Left ventricle myocardium superior (tissue), 1 donor: ENCODE measurements around the gene RIC1. TPM values are rescaled to one million over a fixed set of nuclear protein-coding genes. Genes with fewer than 3 reads are reported as not detected.
A peak's percentile ranks its signal among the peaks of the same experiment; 100 is the strongest.
"Not testable (repeated sequence)": the region's sequence is repeated elsewhere in the genome, so short reads cannot be mapped to it uniquely, and the experiment has no call there.

Source experiments
- ATAC-seq: fragments of 200-7000 bp; cut with Tn5 transposase; one replicate; pipeline ENCODE4 v1.9.1; 2020; ENCODE audit warnings: mild to moderate bottlenecking, moderate library complexity
- DNase-seq: peaks from one replicate; pipeline ENCODE4 v3.0.0-alpha.2; 2020
- intact Hi-C: fragments of 100-400 bp; cut with micrococcal nuclease; formaldehyde crosslinking; loops from one replicate; pipeline ENCODE4 v1.11.0; 2022
- long read RNA-seq: library from polyadenylated mRNA; unstranded; transcript quantifications from one replicate; pipeline ENCODE4 v2.0.0, GENCODE V29; 2021
- total RNA-seq: library from RNA; stranded (reverse); fragmentation: NEBNext Ultra II Directional; extraction: Animal tissue kit (Norgen Biotek cat#: 25700); gene quantifications from one replicate; pipeline ENCODE4 v1.2.1, GENCODE V29; 2021
- donor health status: DM: no; HTN: yes; CAD: no; lungs with severe emphysema.

Gene RIC1, protein sequence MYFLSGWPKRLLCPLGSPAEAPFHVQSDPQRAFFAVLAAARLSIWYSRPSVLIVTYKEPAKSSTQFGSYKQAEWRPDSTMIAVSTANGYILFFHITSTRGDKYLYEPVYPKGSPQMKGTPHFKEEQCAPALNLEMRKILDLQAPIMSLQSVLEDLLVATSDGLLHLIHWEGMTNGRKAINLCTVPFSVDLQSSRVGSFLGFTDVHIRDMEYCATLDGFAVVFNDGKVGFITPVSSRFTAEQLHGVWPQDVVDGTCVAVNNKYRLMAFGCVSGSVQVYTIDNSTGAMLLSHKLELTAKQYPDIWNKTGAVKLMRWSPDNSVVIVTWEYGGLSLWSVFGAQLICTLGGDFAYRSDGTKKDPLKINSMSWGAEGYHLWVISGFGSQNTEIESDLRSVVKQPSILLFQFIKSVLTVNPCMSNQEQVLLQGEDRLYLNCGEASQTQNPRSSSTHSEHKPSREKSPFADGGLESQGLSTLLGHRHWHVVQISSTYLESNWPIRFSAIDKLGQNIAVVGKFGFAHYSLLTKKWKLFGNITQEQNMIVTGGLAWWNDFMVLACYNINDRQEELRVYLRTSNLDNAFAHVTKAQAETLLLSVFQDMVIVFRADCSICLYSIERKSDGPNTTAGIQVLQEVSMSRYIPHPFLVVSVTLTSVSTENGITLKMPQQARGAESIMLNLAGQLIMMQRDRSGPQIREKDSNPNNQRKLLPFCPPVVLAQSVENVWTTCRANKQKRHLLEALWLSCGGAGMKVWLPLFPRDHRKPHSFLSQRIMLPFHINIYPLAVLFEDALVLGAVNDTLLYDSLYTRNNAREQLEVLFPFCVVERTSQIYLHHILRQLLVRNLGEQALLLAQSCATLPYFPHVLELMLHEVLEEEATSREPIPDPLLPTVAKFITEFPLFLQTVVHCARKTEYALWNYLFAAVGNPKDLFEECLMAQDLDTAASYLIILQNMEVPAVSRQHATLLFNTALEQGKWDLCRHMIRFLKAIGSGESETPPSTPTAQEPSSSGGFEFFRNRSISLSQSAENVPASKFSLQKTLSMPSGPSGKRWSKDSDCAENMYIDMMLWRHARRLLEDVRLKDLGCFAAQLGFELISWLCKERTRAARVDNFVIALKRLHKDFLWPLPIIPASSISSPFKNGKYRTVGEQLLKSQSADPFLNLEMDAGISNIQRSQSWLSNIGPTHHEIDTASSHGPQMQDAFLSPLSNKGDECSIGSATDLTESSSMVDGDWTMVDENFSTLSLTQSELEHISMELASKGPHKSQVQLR (N-terminal part only)
- total RNA-seq = 8.7 TPM
- long read RNA-seq, full-length matches to known transcripts = 1 of 5 reads
- long read RNA-seq, partial matches to known transcripts = 3 of 5 reads
- long read RNA-seq, other reads (novel, unspliced or antisense) = 1 of 5 reads

DNA sequence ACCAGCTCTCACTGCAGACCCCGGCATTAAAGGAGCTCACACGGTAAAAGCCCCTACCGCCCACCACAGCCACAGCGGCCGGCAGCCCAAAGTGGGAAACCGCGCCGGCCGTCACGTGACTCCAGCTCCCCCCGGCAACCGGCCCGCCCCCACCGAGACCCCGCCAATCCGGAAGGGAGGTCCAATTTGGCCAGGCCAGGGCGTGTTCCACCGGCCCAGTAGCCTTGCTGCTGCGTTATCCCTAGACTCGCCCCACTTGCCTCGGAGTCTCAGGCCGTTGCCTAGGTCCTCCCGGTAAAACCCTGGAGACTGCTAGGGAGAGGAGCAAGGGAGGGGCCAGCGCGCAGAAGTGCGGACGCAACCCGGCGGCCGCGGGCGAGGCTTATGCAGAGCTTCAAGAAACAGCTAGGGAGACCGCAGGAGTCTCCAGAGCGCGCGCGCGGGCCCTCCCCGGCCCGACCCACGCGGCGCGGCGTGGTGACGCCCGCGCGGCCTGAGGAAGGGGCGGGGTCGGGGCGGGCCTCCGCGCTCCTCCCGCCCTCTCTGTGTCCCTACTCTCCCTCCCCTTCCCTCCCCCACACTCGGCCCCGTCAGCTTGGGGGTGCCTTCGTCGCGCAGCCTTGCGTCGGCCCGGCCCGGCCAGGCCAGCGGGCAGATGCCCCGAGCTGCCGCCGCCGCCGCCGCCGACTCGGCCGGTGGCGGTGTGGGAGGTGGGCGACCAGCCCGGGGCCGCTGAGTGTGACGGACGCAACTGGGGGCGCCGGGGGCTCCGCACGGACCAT lies at the start of gene RIC1:
RIC1 (plus strand) TSS at position 578 of the 782 bp plus-strand sequence; CDS start at position 781, 203 bp downstream.
- ATAC-seq = peak; percentile 95
- DNase-seq = peak; percentile 95
- intact Hi-C loops = no loop called here

DNA sequence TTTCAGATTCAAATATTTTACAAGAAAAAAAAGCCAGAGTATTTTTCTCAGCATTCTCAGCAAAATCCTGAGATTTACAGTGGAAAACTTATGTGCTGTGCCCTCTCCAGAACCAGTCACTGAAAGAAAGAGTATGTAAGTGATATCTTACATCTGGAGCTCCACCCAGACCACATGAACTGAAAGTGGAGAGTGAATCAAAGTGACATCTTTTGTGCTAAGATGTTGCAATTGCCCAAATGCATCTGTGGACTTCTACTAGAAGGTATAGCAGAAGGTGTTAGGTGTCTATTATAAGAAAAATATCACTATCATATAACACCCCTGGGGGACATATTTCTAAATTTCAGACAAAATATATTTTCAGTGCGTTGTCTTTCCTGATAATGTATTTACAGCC lies 49.0 kb upstream of the RIC1 start:
- DNase-seq (no peak), ATAC-seq (no peak)
- intact Hi-C loops = no loop called here

DNA sequence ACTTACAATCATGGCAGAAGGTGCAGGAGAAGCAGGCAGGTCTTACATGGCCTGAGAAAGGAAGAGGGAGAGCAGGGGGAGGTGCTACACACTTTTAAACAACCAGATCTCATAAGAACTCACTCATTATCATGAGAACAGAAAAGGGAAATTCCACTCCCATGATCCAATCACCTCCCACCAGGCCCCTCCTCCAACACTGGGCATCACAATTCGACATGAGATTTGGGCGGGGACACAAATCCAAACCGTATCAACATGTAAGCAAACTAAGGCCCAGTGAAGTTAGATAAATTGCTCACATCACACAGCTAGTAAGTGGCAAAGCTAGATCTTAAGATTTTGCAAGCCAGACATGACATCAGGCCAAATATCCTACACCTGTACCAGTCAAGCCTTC lies 48.3 kb upstream of the RIC1 start:
- ATAC-seq = no peak
- no peak for DNase-seq
- intact Hi-C loops = no loop called here

DNA sequence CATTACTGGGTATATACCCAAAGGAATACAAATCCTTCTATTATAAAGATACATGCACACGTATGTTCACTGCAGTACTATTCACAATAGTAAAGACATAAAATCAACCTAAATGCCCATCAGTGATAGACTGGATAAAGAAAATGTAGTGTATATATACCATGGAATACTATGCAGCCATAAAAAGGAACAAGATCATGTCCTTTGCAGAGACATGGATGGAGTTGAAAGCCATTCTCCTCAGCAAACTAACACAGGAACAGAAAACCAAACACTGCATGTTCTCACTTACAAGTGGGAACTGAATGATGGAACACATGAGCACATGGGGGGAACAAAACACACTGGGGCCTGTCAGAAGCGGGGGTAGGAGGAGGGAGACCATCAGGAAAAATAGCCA lies 47.2 kb upstream of the RIC1 start:
- DNase-seq, ATAC-seq, intact Hi-C loops: not testable (repeated sequence)

DNA sequence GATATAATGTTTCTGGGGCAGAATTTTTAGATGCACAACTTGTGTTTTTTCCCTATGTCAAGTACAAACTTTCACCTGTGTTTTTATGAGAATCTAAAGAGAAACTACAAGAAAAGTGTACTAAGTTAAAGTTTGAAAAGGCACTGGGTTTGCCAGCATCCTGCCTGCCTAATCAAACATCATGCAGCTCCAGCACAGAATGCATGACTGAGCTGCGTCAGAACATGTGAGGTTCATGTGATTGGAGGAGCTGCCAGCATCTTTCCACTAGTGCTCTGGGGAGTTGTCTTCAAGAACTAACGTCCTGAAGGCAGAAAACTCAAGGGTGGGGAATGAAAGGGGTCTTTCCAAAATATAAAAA lies 46.1 kb upstream of the RIC1 start:
- ATAC-seq (peak; percentile 80), DNase-seq (no peak)
- intact Hi-C loops = no loop called here

DNA sequence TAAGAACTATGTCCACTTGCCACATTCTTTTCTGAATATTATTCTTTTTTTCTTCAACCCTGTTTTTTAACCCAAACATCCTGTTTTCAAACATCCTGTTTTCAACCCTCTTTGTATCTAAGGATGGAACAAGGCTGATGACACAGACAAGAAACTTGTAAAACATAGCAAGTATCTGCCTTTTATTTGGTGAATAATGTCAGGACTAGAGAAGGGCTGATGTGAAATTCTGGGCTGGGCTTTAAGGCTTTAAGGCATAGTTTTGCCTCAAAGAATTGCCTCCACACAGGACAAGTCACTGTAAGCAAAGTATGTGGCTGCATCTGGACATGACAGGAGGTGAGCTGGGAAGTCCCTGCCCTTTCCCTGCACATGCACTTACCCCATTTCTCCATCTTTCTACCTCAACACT lies 42.5 kb upstream of the RIC1 start:
- intact Hi-C loops = loop anchor here (5.0 kb wide), 1 partner anchor 134 kb away; the partner anchor contains the start of gene CD274
- no peak for DNase-seq

DNA sequence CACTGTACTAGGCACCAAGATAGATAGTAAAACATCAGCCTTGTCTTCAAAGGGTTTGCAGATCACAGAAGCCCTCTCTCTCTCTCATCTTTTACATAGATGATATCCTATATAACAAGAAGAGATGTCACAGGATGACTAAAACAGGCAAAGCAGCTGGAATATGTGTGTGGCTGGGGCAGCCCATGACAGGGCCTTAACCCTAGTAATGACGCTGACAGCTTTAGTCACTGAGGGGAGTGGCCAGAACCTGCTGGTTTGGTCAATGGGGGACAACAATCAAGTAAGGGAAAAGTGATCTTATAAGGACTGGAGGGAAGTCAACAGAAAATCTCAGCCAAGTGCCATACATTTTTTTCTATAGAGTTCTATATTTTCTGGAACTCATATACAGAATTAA lies 41.9 kb upstream of the RIC1 start:
- no peak for DNase-seq
- intact Hi-C loops = loop anchor here (5.0 kb wide), 1 partner anchor 135 kb away; the partner anchor contains the start of gene CD274
- ATAC-seq = no peak

More for the DNA sequence above, 42.5 kb upstream of the RIC1 start:
- no peak for ATAC-seq

DNA sequence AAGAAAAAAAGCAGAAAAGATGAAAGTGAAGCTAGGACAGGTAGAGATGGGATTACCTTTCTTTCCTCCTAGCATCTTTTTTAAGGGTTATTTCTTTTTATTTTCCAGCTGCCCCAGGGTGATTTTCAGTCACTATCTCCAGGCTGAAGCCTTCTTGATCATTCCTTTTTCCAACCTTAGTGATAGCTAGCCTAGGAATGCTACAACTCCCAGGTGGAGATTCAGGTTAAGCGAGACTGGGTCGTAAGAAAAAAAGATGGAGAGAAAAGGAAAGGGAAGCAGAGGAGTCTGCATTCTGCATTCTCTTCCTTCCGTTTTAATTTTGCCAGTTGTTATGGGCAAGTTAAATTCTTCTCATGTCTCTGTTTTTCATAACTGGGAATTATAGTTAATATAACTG lies 36.7 kb upstream of the RIC1 start:
- intact Hi-C loops = loop anchor here (10.0 kb wide), 1 partner anchor 827 kb away; no protein-coding TSS in a partner anchor
- DNase-seq (no peak), ATAC-seq (no peak)

DNA sequence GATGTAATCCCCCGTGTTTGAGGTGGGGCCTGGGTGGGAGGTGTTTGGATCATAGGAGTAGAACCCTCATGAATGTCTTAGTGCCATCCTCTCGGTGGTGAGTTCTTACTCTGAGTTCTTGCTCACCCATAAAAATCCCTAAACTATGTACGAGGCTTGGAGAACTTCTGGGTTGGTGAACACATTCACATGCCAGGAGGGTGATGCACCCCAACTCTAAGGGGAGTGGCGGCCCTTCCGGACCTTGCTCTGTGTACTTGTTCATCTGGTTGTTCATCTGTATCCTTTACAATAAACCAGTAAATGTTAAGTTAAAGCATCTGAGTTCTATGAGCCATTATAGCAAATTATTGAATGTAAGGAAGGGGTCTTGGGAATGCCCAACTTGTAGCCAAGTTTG lies 36.0 kb upstream of the RIC1 start:
- DNase-seq (no peak), ATAC-seq (no peak)
- intact Hi-C loops = loop anchor here (10.0 kb wide), 1 partner anchor 828 kb away; no protein-coding TSS in a partner anchor

DNA sequence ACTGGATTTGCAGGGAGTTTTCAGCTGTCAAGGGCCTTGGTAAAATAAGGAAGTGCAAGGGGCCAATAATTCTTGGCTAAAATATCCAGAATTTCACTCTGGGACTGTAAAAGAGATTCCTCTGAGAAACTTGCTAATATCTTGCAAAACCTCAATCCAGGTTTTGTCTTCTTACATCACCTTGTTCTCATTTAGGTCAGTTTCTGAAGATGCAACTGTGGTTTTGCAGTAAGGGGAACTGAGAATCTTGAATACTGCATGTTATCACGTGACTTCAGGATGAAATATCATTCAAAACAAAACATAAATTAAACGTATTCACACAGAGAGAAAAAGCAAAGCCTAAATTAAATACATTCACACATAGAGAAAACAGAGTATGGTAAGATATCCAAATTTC lies 35.0 kb upstream of the RIC1 start:
- intact Hi-C loops = loop anchor here (10.0 kb wide), 1 partner anchor 829 kb away; no protein-coding TSS in a partner anchor
- DNase-seq (no peak), ATAC-seq (no peak)

DNA sequence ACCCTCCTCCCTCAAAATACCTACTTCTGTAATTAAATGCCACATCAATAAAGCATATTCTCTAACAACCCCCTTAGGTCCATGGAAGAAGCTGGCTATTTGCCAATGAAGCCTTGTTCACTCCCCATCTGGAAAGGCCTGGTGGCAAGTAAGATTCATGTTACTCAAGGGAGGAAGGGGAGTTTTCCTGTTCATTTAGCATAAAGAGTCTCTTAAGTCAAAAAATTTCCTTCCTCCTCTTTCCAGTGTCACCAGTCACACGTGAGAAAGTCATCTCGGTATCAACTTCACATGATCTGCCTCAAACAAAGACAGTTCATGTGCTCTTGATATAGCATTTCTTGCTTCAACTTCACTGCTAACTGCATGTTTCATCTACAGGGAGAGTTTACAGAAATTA lies 32.7 kb upstream of the RIC1 start:
- DNase-seq (no peak), ATAC-seq (no peak)
- intact Hi-C loops = loop anchor here (10.0 kb wide), 1 partner anchor 831 kb away; no protein-coding TSS in a partner anchor

DNA sequence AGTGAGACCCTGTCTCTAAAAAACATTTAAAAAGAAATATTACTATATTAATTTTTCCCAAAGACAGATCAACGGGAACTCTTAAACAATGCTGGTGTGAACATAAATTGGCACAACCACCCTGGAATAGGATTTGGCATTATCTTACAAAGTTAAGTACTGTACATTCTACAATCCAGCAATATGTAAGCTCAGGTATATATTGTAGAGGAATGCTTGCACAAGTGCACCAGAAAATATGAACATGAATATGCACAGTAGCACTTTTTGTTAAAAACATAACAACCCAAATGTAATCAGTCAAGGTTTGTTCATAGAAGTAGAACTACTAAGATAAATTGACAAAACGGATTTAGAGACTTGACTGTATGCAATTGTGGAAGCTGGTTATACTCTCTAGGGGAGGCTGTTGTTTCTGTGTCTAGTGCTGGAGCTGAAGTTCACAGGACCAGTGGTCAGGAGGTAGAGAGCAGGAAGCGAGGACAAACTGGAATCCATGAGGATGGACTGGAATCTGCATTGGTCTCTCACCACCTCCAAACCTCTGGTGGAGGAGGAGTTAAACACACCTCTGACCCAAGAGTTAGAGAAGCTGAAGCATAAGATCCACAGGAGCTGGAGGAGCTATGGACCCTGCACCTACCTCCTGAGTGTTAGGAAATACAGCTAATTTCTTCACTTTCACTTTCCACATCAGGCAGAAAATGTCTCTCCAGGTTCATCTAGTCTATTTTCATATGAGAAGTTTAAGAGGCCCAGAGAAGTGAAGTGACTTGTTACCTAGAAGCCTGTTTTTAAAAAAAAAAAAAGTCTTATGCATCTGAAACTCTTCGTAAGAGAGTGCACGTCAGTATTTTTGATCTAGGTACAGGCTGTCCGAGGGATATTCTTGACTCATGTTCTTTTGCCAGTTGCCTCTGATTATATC lies 20.3 kb upstream of the RIC1 start:
- peak; percentile 91 for ATAC-seq
- intact Hi-C loops = no loop called here

DNA sequence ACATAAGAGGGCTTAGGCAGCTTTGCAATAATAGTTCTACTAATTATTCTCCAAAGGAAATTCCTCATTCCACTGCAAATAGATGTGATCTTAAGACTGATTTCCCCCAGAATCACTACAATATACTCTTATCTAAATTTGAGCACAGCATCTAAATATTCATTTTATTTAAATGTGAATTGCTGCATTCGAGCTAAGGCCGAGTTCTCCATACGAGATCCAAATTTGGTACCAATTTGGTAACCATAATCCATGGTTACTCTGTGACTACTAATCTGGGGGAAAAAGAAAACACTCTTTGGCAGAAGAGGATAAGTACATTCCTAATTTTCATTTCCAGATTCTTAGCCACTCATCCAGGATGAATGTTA lies 19.7 kb upstream of the RIC1 start:
- intact Hi-C loops = no loop called here
- DNase-seq = no peak
- peak; percentile 5 for ATAC-seq

More for the DNA sequence above, 20.3 kb upstream of the RIC1 start:
- DNase-seq = no peak

DNA sequence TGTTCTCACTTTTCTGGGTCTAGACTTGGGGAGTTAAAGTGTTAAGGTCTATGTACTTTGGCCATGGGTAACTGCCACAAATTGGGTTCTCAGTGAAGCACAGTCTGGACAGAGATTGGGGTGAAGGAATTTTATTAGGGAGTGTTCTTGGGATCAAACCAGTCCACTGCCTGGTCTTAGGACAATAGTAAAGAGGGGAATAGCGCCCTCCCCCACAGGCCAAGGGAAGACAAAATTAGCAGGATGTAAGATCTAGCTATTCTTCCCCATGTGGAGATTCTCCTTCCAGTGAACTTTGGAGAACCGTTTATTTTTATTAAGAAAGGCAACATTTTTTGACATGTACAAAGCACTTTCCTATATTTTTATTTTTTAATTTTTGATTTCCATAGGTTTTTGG lies 18.4 kb upstream of the RIC1 start:
- intact Hi-C loops = no loop called here
- no peak for ATAC-seq
- DNase-seq = no peak

DNA sequence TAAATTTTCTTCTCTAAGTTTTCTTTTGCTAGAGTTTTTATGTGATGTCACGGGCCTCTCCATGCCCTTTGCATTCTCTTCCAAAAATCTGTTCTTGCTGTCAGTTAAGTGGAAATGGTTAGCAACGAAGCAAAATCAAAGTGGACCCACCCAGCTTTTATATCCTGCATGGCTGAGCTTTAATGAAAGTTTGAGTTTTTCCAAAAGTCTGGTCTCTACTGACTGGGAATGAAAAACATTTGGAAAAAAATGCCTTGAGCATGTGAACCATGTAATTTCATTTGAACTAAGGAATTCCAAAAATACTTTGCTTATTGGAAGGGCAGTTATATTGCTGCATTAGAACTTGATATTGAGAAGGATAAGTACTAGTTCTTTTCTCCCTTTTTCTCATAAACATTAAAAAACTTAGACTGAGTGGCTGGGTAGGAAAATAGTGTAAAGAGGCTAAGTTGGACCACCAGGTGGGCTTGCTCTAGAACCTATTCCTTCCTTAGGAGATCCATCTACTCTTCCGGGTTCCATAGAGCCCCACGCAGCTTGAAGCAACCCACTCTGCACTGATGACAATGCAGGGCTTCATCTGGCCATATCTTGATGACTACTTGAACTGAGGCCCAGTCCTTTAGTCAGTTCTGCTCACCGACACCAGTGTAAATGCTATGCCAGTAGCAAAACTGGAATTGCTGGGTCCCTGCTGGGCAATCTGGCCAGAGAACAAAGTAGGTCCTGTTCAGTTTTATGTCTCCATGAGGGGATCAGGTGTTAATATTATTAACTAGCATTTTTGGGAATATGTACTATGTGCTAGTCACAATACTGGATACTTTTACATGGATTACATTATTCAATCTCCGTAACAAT lies 17.4 kb upstream of the RIC1 start:
- intact Hi-C loops = no loop called here
- ATAC-seq (peak; percentile 27), DNase-seq (no peak)

DNA sequence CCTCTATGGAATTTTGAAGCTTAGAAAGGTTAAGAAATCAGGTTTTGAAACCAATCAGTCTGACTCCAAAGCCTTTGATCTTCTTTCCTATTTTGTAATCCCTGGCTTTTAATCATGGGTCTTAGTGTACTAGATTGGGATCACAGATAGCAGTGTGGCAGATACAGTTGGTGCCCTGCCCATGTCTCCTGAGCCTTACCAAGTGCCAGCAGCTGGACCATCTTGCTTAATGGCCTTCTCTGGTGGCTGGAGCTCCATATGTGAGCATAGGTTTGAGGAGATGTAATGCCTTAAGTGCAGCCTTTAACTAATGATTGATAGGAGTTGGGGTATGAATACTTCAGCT lies 16.7 kb upstream of the RIC1 start:
- DNase-seq (no peak), ATAC-seq (no peak)
- intact Hi-C loops = no loop called here
